ENCODE data around the gene SENP7.
A peak's percentile ranks its signal among the peaks of the same experiment; 100 is the strongest.
"Not testable (repeated sequence)": the region's sequence is repeated elsewhere in the genome, so short reads cannot be mapped to it uniquely, and the experiment has no call there.

Gene SENP7

DNA sequence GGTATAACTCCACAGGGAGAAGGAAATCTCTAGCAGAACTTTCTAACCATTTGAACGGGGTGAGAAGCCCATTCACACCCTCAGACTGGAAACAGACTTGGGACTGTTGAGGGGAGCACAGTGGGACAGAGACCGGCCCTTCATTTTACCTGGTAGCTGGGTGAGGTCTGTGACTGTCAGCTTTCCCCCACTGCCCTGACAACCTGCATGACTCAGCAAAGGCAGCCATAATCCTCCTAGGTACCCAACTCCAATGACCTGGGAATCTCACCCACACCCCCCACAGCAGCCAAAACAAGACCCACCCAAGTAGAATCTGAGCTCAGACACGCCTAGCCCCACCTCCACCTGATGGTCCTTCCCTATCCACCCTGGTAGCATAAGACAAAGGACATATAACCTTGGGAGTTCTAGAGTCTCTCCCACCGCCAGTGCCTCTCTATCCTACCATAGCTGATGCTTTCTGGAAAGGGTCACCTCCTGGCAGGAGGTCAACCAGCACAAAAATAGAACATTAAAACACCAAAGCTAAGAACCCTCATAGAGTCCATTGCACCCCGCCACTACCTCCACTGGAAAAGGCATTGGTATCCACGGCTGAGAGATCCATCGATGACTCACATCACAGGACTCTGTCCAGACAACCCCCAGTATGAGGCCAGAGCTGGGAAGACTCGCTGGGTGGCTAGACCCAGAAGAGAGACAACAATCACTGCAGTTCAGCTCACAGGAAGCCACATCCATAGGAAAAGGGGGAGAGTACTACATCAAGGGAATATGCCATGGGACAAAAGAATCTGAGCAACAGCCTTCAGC lies 28.0 kb downstream of the SENP7 start:
- Mint-ChIP-seq H3K36me3 (peaks cover 33% of the 10 kb centered on the region), H3K4me3 (no peak overlapping the region), H3K27me3 (no peaks in the 10 kb centered on the region), H3K27ac (peak overlapping the region; percentile 57), H3K9me3 (no peaks in the 10 kb centered on the region), H3K4me1 (peaks cover 68% of the 10 kb centered on the region)

DNA sequence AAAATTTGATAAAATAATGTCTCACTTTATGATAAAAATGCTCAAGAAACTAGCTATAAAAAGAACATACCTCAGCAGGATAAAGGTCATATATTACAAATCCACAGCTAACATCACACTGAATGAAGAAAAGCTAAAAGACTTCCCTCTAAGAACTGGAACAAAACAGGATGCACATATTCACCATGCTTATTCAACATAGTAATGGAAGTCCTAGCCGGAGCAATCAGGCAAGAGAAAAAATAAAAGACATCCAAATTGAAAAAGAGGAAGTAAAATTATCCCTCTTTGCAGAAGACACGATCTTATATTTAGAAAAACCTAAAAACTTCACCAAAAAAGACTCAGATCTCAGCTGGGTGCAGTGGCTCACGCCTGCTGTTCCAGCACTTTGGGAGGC lies 34.0 kb downstream of the SENP7 start:
- Mint-ChIP-seq H3K9me3 (no peaks in the 10 kb centered on the region), H3K4me3 (peak overlapping the region; percentile 53), H3K27ac (no peak overlapping the region), H3K4me1 (peaks cover 49% of the 10 kb centered on the region), H3K36me3 (peaks cover 33% of the 10 kb centered on the region), H3K27me3 (no peaks in the 10 kb centered on the region)

DNA sequence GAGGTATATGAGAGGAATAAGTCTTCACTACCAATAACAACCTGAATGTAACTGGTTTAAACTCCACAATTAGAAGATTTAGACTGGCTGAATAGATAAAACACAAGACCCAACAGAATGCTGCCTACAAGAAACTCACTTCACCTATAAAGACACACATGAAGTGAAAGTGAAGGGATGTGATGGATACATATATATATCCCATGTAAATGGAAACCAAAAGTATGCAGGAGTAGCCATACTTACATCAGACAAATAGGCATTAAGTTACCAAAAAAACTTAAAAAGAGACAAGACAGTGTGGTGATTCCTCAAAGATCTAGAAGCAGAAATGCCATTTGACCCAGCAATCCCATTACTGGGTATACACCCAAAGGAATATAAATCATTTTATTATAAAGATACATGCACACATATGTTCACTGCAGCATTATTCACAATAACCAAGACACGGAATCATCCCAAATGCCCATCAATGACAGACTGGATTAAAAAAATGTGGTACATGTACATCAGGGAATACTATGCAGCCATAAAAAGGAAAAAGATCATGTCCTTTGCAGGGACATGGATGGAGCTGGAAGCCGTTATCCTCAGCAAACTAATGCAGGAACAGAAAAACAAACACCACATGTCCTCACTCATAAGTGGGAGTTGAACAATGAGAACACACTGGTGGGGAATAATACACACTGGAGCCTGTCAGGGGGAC lies 38.0 kb downstream of the SENP7 start:
- H3K27ac Mint-ChIP-seq, H3K4me3 Mint-ChIP-seq, H3K9me3 Mint-ChIP-seq, H3K27me3 Mint-ChIP-seq: not testable (repeated sequence)
- peaks cover 37% of the 10 kb centered on the region for H3K36me3 Mint-ChIP-seq
- peaks cover 51% of the 10 kb centered on the region for H3K4me1 Mint-ChIP-seq

DNA sequence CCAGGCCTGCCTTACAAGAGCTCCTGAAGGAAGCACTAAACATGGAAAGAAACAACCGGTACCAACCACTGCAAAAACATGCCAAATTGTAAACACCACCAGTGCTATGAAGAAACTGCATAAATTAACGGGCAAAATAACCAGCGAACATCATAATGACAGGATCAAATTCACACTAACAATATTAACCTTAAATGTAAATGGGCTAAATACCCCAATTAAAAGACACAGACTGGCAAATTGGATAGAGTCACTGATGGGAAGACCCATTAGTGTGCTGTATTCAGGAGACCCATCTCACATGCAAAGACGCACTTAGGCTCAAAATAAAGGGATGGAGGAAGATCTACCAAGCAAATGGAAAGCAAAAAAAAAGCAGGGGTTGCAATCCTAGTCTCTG lies 44.3 kb downstream of the SENP7 start:
- Mint-ChIP-seq H3K4me1 (peaks cover 68% of the 10 kb centered on the region), H3K36me3 (peaks cover 29% of the 10 kb centered on the region)
- H3K9me3 Mint-ChIP-seq, H3K4me3 Mint-ChIP-seq, H3K27ac Mint-ChIP-seq, H3K27me3 Mint-ChIP-seq: not testable (repeated sequence)

DNA sequence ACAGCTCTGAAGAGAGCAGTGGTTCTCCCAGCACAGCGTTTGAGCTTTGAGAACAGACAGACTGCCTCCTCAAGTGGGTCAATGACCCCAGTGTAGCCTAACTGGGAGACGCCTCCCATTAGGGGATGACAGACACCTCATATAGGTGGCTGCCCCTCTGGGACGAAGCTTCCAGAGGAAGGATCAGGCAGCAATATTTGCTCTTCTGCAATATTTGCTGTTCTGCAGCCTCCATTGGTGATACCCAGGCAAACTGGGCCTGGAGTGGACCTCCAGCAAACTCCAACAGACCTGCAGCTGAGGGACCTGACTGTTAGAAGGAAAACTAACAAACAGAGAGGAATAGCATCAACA lies 45.7 kb downstream of the SENP7 start:
- Mint-ChIP-seq H3K36me3 (peaks cover 25% of the 10 kb centered on the region), H3K4me1 (peaks cover 67% of the 10 kb centered on the region)
- H3K9me3 Mint-ChIP-seq, H3K4me3 Mint-ChIP-seq, H3K27me3 Mint-ChIP-seq, H3K27ac Mint-ChIP-seq: not testable (repeated sequence)

DNA sequence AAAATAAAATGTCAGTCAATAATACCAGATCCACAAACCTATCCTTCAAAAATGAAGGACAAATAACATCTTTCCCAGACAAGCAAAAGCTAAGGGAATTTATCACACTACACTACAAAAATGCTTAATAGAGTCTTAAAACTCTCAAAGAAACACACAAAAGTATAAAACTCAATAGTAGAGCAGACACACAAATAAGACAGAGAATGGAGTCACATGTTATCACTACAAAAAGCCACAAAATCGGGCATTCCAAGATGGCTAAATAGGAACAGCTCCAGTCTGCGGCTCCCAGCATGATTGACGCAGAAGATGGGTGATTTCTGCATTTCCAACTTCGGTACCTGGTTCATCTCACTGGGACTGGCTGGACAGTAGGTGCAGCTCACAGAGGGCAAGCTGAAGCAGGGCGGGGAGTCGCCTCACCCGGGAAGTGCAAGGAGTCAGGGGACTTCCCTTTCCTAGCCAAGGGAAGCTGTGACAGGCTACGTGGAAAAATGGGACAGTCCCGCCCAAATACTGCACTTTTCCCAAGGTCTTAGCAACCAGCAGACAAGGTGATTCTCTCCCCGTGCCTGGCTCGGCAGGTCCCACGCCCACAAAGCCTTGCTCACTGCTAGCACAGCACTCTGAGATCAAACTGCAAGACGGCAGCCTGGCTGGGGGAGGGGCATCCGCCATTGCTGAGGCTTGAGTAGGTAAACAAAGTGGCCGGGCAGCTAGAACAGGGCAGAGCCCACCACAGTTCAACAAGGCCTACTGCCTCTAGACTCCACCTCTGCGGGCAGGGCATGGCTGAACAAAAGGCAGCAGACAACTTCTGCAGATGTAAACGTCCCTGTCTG lies 46.3 kb downstream of the SENP7 start:
- Mint-ChIP-seq H3K27me3 (no peaks in the 10 kb centered on the region), H3K36me3 (peaks cover 26% of the 10 kb centered on the region), H3K4me3 (peak overlapping the region; percentile 40), H3K27ac (peak overlapping the region; percentile 74), H3K4me1 (peaks cover 72% of the 10 kb centered on the region), H3K9me3 (no peaks in the 10 kb centered on the region)

DNA sequence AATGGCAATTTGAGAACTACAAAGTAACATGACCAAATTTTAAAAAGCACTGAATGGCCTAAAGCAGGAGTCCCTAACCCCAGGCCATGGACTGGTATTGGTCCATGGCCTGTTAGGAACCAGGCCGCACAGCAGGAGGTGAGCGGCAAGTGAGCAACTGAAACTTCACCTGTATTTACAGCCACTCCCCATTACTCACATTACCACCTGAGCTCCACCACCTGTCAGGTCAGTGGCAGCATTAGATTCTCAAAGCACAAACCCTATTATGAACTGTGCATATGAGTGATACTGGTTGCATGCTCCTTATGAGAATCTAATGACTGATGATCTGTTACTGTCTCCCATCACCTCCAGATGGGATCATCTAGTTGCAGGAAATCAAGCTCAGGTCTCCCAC lies 48.8 kb downstream of the SENP7 start:
- Mint-ChIP-seq H3K27ac (no peak overlapping the region), H3K9me3 (no peaks in the 10 kb centered on the region), H3K27me3 (no peaks in the 10 kb centered on the region), H3K4me3 (no peak overlapping the region), H3K36me3 (peaks cover 35% of the 10 kb centered on the region), H3K4me1 (peaks cover 78% of the 10 kb centered on the region)

DNA sequence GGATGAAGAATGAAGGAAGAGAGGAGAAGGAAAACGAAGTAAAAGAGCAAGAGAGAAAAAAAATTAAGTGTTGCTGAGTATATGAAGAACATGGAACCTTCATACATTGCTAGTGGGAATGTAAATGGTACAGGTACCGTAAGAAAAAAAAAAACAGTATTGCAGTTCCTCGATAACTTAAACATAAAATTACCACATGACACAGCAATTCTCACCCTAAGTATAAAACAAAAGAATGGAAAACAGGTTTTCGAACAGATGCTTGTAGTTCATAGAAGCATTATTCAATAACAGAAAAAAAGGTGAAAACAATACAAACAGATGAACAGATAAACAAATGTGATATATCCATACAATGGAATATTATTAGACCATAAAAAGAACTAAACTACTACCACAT lies 51.6 kb downstream of the SENP7 start:
- Mint-ChIP-seq H3K27ac (peak overlapping the region; percentile 0), H3K9me3 (no peaks in the 10 kb centered on the region), H3K4me3 (no peak overlapping the region), H3K27me3 (no peaks in the 10 kb centered on the region), H3K4me1 (peaks cover 50% of the 10 kb centered on the region), H3K36me3 (peaks cover 30% of the 10 kb centered on the region)

DNA sequence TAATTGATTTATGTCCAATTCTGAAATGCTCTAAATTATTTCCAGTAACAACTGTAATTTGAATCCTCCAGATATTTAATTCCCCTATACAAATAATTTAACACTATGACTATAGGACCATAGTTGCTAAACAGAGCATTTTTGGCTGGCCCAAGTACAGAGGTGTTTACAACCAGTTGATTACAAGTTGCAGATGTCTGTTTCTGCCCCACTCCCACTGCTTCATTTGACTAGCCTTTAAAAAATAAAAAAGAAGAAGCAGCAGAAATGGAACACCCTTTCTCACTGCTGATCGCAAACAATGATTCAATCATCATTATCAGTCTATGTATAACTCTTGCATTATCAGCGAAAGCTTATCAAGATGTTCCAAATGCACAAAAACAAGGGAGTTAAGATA lies 54.6 kb downstream of the SENP7 start:
- H3K27me3 Mint-ChIP-seq = no peaks in the 10 kb centered on the region
- H3K9me3 Mint-ChIP-seq = no peaks in the 10 kb centered on the region
- no peak overlapping the region for H3K4me3 Mint-ChIP-seq
- peaks cover 31% of the 10 kb centered on the region for H3K36me3 Mint-ChIP-seq
- no peak overlapping the region for H3K27ac Mint-ChIP-seq
- H3K4me1 Mint-ChIP-seq = peaks cover 48% of the 10 kb centered on the region

DNA sequence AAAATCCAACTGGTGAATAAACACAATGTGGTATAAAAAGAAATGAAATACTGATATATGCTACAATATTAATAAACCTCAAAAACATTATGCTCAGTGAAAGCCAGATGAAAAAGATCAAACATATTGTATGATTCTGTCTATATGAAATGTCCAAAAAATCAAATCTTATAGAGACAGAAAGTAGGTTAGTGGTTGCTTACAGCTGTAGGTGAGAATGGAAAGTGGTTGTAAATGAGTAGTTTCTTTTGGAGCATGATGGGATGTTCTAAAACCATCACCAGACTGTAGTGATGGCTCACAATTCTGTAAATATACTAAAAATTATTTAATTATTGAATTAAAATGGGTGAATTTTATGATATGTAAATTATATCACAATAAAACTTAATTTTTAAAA lies 58.4 kb downstream of the SENP7 start:
- Mint-ChIP-seq H3K4me1 (peaks cover 39% of the 10 kb centered on the region), H3K36me3 (peaks cover 26% of the 10 kb centered on the region), H3K9me3 (no peaks in the 10 kb centered on the region), H3K27ac (no peak overlapping the region), H3K27me3 (no peaks in the 10 kb centered on the region), H3K4me3 (no peak overlapping the region)

DNA sequence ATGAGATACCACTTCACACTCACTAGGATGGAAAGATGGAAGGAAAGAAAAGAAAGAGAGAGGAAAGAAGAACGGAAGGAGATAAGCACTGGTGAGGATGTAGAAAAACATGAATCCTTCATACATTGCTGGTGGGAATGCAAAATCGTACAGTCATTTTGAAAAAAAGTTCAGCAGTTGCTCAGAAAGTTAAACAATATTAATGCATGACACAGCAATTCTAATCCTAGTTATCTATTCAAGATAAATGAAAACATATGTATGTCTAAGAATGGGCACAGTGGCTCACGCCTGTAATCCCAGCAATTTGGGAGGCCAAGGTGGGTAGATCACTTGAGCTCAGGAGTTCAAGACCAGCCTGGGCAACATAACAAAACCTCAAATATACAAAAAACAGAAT lies 59.1 kb downstream of the SENP7 start:
- no peaks in the 10 kb centered on the region for H3K9me3 Mint-ChIP-seq
- H3K27ac Mint-ChIP-seq = no peak overlapping the region
- no peak overlapping the region for H3K4me3 Mint-ChIP-seq
- H3K36me3 Mint-ChIP-seq = peaks cover 28% of the 10 kb centered on the region
- H3K4me1 Mint-ChIP-seq = peaks cover 40% of the 10 kb centered on the region
- H3K27me3 Mint-ChIP-seq = no peaks in the 10 kb centered on the region

DNA sequence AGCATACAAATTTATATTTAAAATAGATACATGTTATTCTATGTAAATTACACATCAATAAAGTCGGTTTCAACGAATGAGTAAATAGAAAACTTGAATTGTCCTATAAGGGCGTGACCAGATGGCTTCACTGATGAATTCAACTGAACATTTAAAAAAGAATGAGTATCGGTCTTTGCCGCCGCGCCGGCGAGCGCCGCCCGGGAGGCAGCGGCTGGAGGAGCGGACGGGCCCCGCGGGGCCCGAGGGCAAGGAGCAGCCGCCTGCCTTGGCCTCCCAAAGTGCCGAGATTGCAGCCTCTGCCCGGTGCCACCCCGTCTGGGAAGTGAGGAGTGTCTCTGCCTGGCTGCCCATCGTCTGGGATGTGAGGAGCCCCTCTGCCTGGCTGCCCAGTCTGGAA lies 74.4 kb downstream of the SENP7 start:
- Mint-ChIP-seq H3K9me3 (peaks cover 14% of the 10 kb centered on the region), H3K36me3 (peaks cover 30% of the 10 kb centered on the region), H3K4me1 (peaks cover 51% of the 10 kb centered on the region)
- H3K27ac Mint-ChIP-seq, H3K4me3 Mint-ChIP-seq, H3K27me3 Mint-ChIP-seq: not testable (repeated sequence)

DNA sequence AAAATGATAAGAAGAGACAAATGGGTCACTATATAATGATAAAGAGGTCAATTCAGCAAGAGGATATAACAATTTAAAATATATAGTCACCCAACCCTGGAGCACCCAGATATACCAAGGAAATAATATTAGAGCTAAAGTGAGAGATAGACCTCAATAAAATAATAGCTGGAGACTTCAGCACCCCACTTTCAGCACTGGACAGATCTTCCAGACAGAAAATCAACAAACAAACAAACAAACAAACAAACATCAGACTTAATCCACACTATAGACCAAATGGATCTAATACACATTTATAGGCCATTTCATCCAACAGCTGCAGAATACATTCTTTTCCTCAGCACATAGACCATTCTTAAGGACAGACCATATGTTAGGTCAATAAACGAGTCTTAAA lies 79.4 kb downstream of the SENP7 start:
- no peak overlapping the region for H3K27ac Mint-ChIP-seq
- H3K9me3 Mint-ChIP-seq = peaks cover 17% of the 10 kb centered on the region
- H3K36me3 Mint-ChIP-seq = peaks cover 31% of the 10 kb centered on the region
- no peaks in the 10 kb centered on the region for H3K27me3 Mint-ChIP-seq
- H3K4me1 Mint-ChIP-seq = peaks cover 56% of the 10 kb centered on the region
- no peak overlapping the region for H3K4me3 Mint-ChIP-seq

DNA sequence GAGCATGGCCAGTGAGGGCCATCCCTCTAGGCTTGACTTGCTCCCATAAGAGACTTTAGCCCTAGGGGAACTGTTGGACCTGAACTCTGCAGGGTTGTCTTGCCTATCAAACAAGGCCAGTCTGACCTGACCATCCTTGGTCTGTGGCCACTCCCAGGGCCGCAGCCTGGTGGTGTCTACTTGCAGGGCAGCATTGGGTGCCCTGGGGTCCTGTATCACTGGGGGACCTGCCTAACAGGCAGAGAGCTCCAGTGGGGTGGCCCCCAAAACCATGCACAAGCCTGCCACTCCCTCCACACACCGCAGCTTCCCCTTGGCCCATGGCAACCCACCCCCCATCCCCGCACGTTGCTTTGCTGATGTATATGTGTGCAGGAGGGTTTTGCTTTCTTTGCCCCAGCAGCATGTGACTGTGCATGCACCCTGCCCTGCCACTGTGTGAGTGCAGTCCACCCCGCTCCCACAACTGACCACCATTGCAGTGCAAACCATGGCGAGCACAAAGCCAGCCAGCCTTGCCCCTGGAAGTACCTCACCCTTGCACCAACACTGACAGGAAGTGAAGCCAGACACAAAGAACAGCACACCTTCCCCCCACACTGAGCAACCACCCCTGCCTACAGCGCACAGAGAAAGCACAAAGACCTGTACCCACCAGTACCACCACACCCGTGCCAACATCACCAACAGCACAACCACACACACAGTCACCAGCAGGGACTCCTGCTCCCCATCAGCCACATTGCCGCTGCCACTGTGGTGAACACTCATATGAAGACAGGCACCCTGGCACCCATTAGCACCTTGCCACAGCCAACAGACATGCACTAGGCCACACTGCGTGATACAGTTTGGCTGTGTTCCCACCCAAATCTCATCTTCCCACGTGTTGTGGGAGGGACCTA lies 88.8 kb downstream of the SENP7 start:
- H3K27me3 Mint-ChIP-seq = no peaks in the 10 kb centered on the region
- no peak overlapping the region for H3K4me3 Mint-ChIP-seq
- peak overlapping the region; percentile 53 for H3K27ac Mint-ChIP-seq

DNA sequence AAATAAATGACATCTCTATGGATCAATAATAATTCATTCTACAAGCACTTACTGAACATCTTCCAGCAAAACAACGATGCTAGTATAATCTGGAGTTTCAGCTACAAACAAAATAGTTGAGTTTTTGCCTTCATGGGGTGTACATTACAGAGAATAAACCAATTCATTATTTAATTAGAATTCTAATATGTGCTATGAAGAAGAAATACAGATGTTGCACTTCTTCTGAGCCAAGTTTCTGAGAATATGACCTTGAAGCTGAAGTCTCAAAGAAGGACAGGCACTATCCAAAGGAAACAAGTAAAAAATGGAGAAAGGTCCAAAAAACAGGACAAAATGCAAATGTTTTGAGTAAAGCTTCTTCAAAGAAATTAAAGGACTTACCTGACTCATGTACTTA lies 94.2 kb downstream of the SENP7 start:
- H3K27me3 Mint-ChIP-seq = no peaks in the 10 kb centered on the region
- H3K4me1 Mint-ChIP-seq = peaks cover 57% of the 10 kb centered on the region
- no peak overlapping the region for H3K4me3 Mint-ChIP-seq
- H3K9me3 Mint-ChIP-seq = no peaks in the 10 kb centered on the region
- H3K36me3 Mint-ChIP-seq = peaks cover 18% of the 10 kb centered on the region
- H3K27ac Mint-ChIP-seq = peak overlapping the region; percentile 1

More for the DNA sequence above, 88.8 kb downstream of the SENP7 start:
- peaks cover 52% of the 10 kb centered on the region for H3K4me1 Mint-ChIP-seq
- no peaks in the 10 kb centered on the region for H3K9me3 Mint-ChIP-seq
- H3K36me3 Mint-ChIP-seq = peaks cover 17% of the 10 kb centered on the region
